ENCODE data around the gene NOL4L. TPM values are rescaled to one million over a fixed set of nuclear protein-coding genes. Genes with fewer than 3 reads are reported as not detected.

Gene NOL4L
- total RNA-seq, 1 donor from 2014 or later, result 44.1 TPM

- H3K4me3 ChIP-seq (ENCODE audit: low read depth, low read length), result no peak overlapping the region
- no peak for TF ChIP-seq CTCF (conservative IDR thresholded peaks at IDR 0.05; ENCODE audit: low read depth, low read length)
- no peak for DNase-seq (ENCODE audit: low read depth)
Observed at GRCh38 chr20:32612351-32613191, 27.4 kb upstream of the NOL4L start.

DNA sequence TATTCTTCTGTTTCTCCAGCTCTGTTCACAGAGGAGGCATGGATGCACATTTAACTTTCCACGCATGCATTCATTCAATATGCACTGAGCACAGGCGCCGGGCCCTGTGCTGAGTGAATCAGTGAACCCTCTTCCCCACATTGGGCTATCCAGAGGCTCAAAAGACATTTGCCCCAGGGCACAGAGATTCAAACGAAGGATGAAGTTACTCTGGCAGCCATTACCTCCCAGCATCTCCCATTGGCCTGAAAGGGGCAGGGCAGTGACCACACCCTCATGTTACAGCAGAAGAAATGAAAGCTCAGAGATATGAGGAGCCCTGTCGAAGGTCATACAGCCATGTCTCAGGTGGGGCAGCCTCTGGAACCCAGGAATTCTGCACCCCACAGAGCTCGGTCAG, 26.7 kb upstream of the NOL4L start:
- H3K4me3 ChIP-seq (ENCODE audit: low read depth, low read length), result no peak overlapping the region
- no peak for DNase-seq (ENCODE audit: low read depth)
- no peak for TF ChIP-seq CTCF (conservative IDR thresholded peaks at IDR 0.05; ENCODE audit: low read depth, low read length)

DNA sequence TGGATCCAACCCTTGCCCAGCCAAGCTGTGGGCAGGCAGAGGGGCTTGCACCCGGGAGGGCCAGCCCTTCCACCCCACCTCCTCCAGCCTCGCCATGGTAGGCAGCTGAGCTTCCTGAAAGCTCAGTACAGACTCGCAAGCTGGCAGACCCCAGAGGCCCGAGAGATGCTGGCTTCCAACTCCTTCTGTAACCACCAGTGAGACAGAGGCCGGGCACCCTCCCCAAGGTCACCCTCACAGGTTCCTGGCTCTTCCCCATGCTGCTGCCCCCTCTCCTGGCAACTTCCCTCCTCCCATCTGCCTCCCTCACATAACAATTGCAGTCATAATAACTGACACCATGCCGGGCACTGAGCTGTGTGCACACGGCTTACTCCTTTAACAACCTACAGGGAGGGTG, 26.2 kb upstream of the NOL4L start:
- no peak overlapping the region for H3K4me3 ChIP-seq (ENCODE audit: low read depth, low read length)
- DNase-seq (ENCODE audit: low read depth), result no peak
- no peak for TF ChIP-seq CTCF (conservative IDR thresholded peaks at IDR 0.05; ENCODE audit: low read depth, low read length)

- TF ChIP-seq CTCF (conservative IDR thresholded peaks at IDR 0.05; ENCODE audit: low read depth, low read length), result no peak
- no peak for DNase-seq (ENCODE audit: low read depth)
- no peak overlapping the region for H3K4me3 ChIP-seq (ENCODE audit: low read depth, low read length)
Observed at GRCh38 chr20:32610472-32611218, 25.5 kb upstream of the NOL4L start.

- no peak for DNase-seq (ENCODE audit: low read depth)
- no peak for TF ChIP-seq CTCF (conservative IDR thresholded peaks at IDR 0.05; ENCODE audit: low read depth, low read length)
- no peak overlapping the region for H3K4me3 ChIP-seq (ENCODE audit: low read depth, low read length)
Observed at GRCh38 chr20:32609993-32610392, 24.9 kb upstream of the NOL4L start.

DNA sequence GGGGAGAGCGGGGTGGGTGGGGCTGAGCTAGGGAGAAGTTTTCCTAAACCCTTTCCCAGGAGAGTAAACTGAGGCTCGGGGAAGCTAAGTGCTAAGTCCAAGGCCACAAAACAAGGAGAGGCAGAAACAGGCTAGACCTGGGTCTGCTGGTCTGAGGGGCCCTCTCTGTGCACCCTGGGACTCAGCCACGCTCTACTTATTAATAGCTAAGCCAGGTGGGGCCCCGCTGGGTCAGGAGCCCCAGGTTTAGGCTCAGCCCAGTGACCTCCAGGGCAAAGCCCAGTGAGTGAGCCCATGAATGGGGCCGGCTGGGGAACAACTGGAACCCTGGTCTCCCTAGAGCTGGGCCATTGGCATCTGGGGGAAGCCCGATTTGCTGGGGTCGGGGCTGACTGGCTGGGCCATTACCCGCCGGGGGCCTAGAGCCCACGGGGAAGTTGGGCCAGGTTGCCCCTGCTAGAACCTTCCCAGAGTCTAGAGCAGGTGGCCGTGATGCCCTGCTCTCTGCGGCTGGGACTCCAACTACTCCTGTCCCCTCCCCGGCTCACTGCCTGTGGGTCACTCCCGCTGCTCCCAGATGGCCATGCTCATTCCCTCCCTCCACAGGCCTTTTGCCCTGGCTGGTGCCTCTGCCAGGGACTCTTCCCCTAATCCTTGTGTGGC, 24.1 kb upstream of the NOL4L start:
- H3K4me3 ChIP-seq (ENCODE audit: low read depth, low read length), result no peak overlapping the region
- DNase-seq (ENCODE audit: low read depth), result no peak
- no peak for TF ChIP-seq CTCF (conservative IDR thresholded peaks at IDR 0.05; ENCODE audit: low read depth, low read length)
